Diencephalon (tissue), 1 donor: Measurements from ENCODE around the gene LAMB2. TPM values are rescaled to one million over a fixed set of nuclear protein-coding genes. Genes with fewer than 3 reads are reported as not detected.

Experiments used
- small RNA-seq: library from RNA; depleted of rRNA; stranded (forward); fragments of <200 nt; gene quantifications from one replicate; pipeline ENCODE3, GENCODE V24; 2014
- total RNA-seq: library from RNA; depleted of rRNA; stranded (reverse); fragments of >200 nt; gene quantifications from one replicate; pipeline ENCODE4 v1.2.3, GENCODE V29; 2014

The LAMB2 gene
- total RNA-seq = 78.2 TPM

GRCh38 chr3:49132437-49133225 lies at the start of gene LAMB2:
Gene LAMB2, minus strand, starts transcription at chr3:49133050. Its CDS starts 183 bp downstream, at chr3:49132867.

GRCh38 chr3:49171119-49171774 lies 38.4 kb upstream of the LAMB2 start, which contains the start of gene KLHDC8B:
Gene KLHDC8B, plus strand, starts transcription at chr3:49171598. Its CDS starts 1,172 bp downstream, at chr3:49172770.

GRCh38 chr3:49165771-49166751 lies 33.2 kb upstream of the LAMB2 start, which contains the start of gene CCDC71:
Gene CCDC71, minus strand, starts transcription at chr3:49166331. Its CDS starts 2,123 bp downstream, at chr3:49164208.

GRCh38 chr3:49120438-49121131 lies 12.3 kb downstream of the LAMB2 start, which contains the start of gene USP19:
Gene USP19, minus strand, starts transcription at chr3:49120823. Its CDS starts 1,678 bp downstream, at chr3:49119145.

GRCh38 chr3:49104427-49105291 lies 28.2 kb downstream of the LAMB2 start, which contains the start of gene QARS1:
Gene QARS1, minus strand, starts transcription at chr3:49104757. Its CDS starts 24 bp downstream, at chr3:49104733.

GRCh38 chr3:49093853-49094767 lies 38.7 kb downstream of the LAMB2 start, which contains the start of gene QRICH1:
Gene QRICH1, minus strand, starts transcription at chr3:49094071. Its CDS starts 17,054 bp downstream, at chr3:49077017.

Small RNAs within 50 kb of the gene (small RNA-seq; reads per million reads assigned to genes)
- gene RN7SL182P = not detected

Other genes starting within 250 kb of the LAMB2 start
- gene SLC25A20, start 234.2 kb downstream of the LAMB2 start, total RNA-seq = 10.6 TPM
- 70.6 TPM for gene ARIH2, start 214.2 kb downstream of the LAMB2 start, total RNA-seq
- gene P4HTM, start 142.8 kb downstream of the LAMB2 start, total RNA-seq = 68.3 TPM
- 116 TPM for gene WDR6, start 125.7 kb downstream of the LAMB2 start, total RNA-seq
- gene DALRD3, start 114.5 kb downstream of the LAMB2 start, total RNA-seq = 41.5 TPM
- gene NDUFAF3, start 110.9 kb downstream of the LAMB2 start, total RNA-seq = 34.6 TPM
- 146 TPM for gene IMPDH2, start 103.7 kb downstream of the LAMB2 start, total RNA-seq
- gene QRICH1, start 39.0 kb downstream of the LAMB2 start, total RNA-seq = 99.4 TPM
- 168 TPM for gene QARS1, start 28.3 kb downstream of the LAMB2 start, total RNA-seq
- gene USP19, start 12.2 kb downstream of the LAMB2 start, total RNA-seq = 41.1 TPM
- gene CCDC71, start 33.3 kb upstream of the LAMB2 start, total RNA-seq = 13.8 TPM
- gene KLHDC8B, start 38.5 kb upstream of the LAMB2 start, total RNA-seq = 22.1 TPM
- 6.7 TPM for gene C3orf62, start 144.2 kb upstream of the LAMB2 start, total RNA-seq
- gene USP4, start 207.0 kb upstream of the LAMB2 start, total RNA-seq = 29.5 TPM
- 79.1 TPM for gene GPX1, start 225.3 kb upstream of the LAMB2 start, total RNA-seq